IPS DF 6.9 (cell line): ENCODE data around the gene ZC3HAV1.
"Not testable (repeated sequence)": the region's sequence is repeated elsewhere in the genome, so short reads cannot be mapped to it uniquely, and the experiment has no call there.

Experiments used
- DNase-seq: peaks from one replicate; pipeline ENCODE4 v3.0.0-alpha.2; 2013; ENCODE audit warnings: low read depth, low spot score
- H3K27ac ChIP-seq: one replicate; pipeline ENCODE4 v1.5.1; 2013; ENCODE audit warnings: low read length, control low read depth
- H3K27me3 ChIP-seq: 2 replicates; pipeline ENCODE4 v1.6.1; 2013; ENCODE audit warnings: mild to moderate bottlenecking, low read length; ENCODE audit not compliant: control insufficient read depth, insufficient read depth
- H3K36me3 ChIP-seq: 2 replicates; pipeline ENCODE4 v1.6.1; 2013; ENCODE audit warnings: low read length; ENCODE audit not compliant: control insufficient read depth, insufficient read depth
- H3K4me1 ChIP-seq: 2 replicates; pipeline ENCODE4 v1.6.1; 2013; ENCODE audit warnings: low read length; ENCODE audit not compliant: control insufficient read depth, insufficient read depth
- H3K4me3 ChIP-seq: 2 replicates; pipeline ENCODE4 v1.5.1; 2013; ENCODE audit warnings: mild to moderate bottlenecking, low read length
- H3K9me3 ChIP-seq: 2 replicates; pipeline ENCODE4 v1.6.1; 2013; ENCODE audit warnings: low read length, inconsistent platforms; ENCODE audit not compliant: control insufficient read depth, insufficient read depth
- WGBS: extraction: QIAGEN DNeasy Blood & Tissue Kit; methylation state at CpG from one replicate; pipeline ENCODE4 v1.1.7; 2013; ENCODE audit warnings: mixed read lengths, missing lambda C conversion rate; ENCODE audit not compliant: insufficient read length, insufficient coverage; 5-methylcytosine and 5-hydroxymethylcytosine counted together

Gene ZC3HAV1

DNA sequence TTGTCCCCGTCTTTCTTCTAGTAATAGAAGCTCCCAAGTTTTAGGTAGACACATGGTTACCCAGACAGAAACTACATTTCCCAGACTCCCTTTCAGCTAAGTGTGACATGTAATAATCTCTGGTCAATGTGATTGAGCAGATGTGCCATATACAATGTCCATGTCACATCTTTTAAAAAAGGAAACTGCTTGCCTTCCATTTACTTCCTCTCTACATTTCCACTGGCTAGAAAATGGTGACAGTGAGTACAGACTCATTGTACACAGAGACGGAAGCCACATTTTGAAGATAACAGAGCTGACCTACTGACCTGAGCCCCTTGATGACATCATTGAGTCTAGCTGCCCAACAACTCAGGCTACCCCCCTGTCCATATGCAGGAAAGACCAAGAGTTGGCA lies 21.3 kb downstream of the ZC3HAV1 start:
- H3K27ac ChIP-seq = no peak overlapping the region
- H3K27me3 ChIP-seq = no peaks in the 10 kb centered on the region
- no peak for DNase-seq
- no peaks in the 10 kb centered on the region for H3K4me1 ChIP-seq
- peaks cover 9% of the 10 kb centered on the region; the same call in 1 of the 2 replicates for H3K36me3 ChIP-seq
- no peaks in the 10 kb centered on the region for H3K9me3 ChIP-seq
- H3K4me3 ChIP-seq = no peak overlapping the region
- no CpG with 5 or more reads among the region's 2 CpGs for WGBS

DNA sequence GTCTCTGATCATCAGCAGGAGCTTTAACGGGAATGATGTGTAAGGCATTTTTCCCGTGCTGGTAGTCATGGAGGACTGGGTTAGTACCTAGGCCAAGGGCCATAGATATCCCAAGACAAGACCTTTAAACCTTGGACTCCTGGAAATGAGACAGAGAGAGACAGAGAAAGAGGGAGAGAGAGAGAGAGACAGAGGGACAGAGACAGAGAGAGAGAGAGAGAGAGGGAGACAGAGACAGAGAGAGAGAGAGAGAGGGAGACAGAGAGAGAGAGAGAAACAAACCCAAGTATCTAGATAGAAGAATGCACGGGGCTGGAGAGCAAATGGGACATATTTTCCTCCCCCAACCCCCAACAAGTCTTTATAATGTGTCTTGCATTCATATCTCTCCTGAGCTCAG lies 22.3 kb downstream of the ZC3HAV1 start:
- Histone ChIP-seq H3K9me3 (no peaks in the 10 kb centered on the region), H3K27me3 (no peaks in the 10 kb centered on the region), H3K27ac (no peak overlapping the region), H3K36me3 (peaks cover 9% of the 10 kb centered on the region; the same call in 1 of the 2 replicates), H3K4me1 (no peaks in the 10 kb centered on the region), H3K4me3 (no peak overlapping the region)
- no CpG with 5 or more reads among the region's 3 CpGs for WGBS
- no peak for DNase-seq

DNA sequence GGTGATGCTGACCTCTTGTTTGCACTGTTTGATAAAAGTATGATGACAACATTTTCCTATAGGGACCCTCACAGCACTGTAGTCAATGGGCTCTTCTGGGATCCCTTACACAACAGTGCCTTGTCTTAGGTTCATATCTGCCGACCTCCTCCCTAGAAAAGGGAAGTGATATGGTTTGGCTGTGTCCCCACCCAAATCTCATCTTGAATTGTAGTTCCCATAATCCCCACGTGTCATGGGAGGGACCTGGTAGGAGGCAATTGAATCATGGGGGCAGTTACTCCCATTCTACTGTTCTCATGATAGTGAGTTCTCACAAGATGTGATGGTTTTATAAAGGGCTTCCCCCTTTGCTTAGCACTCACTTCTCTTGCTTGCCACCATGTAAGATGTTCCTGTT lies 23.1 kb downstream of the ZC3HAV1 start:
- Histone ChIP-seq H3K27ac (no peak overlapping the region), H3K4me1 (no peaks in the 10 kb centered on the region), H3K36me3 (peaks cover 9% of the 10 kb centered on the region; the same call in 1 of the 2 replicates), H3K27me3 (no peaks in the 10 kb centered on the region), H3K9me3 (no peaks in the 10 kb centered on the region), H3K4me3 (no peak overlapping the region)
- DNase-seq = no peak
- no CpG with 5 or more reads among the region's 2 CpGs for WGBS

DNA sequence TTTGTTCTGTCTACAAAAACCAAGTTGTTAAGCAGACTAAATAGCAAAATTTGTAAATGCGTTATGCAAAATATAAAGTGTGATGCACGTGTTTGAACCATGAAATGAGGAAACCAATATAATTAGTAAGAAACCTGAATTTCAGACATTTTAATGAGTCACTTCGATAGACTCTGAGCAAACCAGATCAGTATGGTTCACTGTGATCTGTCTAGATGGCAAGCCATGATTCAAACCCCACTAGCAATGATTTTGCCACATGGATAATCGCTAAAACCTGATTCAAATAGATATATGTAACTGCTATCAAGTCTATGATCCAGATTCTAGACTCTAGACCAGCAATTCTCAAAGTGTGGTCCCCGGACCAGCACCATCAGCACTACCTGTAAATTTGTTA lies 24.8 kb downstream of the ZC3HAV1 start:
- Histone ChIP-seq H3K4me1 (no peaks in the 10 kb centered on the region), H3K27me3 (no peaks in the 10 kb centered on the region), H3K36me3 (peaks cover 17% of the 10 kb centered on the region; the same call in 1 of the 2 replicates), H3K27ac (no peak overlapping the region), H3K4me3 (no peak overlapping the region), H3K9me3 (no peaks in the 10 kb centered on the region; the same call in 1 of the 2 replicates)
- WGBS = no CpG with 5 or more reads among the region's 5 CpGs
- DNase-seq = no peak

DNA sequence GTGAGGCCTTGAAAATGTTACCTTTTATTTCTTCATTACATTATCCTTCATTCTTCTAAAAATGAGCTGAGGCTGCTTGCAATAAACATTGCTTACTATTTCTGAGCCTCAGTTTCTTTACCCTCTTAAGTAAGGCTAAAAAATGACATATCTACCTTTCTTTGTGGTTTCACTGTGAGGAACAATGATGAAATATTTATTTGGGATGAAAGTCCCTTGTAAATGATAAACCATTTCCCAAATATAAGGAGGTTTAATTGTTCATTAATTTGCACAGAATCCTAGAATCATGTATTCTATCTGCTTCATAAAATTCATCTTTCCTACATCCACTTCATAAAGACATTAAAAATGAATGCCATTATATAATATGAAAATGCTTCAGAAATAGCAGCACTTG lies 27.9 kb downstream of the ZC3HAV1 start:
- H3K36me3 ChIP-seq = peaks cover 12% of the 10 kb centered on the region; the same call in 1 of the 2 replicates
- no peaks in the 10 kb centered on the region for H3K27me3 ChIP-seq
- no peak for DNase-seq
- no peak overlapping the region for H3K27ac ChIP-seq
- H3K4me3 ChIP-seq = no peak overlapping the region
- H3K4me1 ChIP-seq = no peaks in the 10 kb centered on the region
- H3K9me3 ChIP-seq = no peaks in the 10 kb centered on the region; the same call in 1 of the 2 replicates

DNA sequence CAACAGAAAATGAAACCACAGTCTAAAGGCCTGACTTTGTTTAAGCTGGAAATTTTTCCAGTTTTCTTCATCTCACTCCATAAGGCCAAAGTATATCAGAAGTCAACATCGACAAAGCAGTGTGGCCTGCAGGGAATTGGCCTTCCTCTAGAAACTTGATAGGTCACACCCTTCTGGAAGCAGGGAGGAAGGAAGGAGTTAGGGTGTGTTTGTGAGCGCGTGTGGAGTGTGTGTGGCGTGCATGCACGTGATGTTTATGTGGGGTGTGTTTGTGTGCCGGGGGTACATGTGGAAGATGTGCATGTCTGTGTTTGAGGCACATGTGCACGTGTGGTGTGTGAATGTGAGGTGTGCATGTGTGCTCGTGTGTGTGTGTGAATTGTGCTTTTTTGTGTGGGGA lies 28.6 kb downstream of the ZC3HAV1 start:
- H3K4me3 ChIP-seq = no peak overlapping the region
- no peak for DNase-seq
- WGBS = 100% methylated on average over 5 of the region's 8 CpGs
- H3K27me3 ChIP-seq = no peaks in the 10 kb centered on the region
- H3K9me3 ChIP-seq = no peaks in the 10 kb centered on the region; the same call in 1 of the 2 replicates
- H3K4me1 ChIP-seq = no peaks in the 10 kb centered on the region
- no peak overlapping the region for H3K27ac ChIP-seq
- H3K36me3 ChIP-seq = peaks cover 10% of the 10 kb centered on the region; the same call in 1 of the 2 replicates

DNA sequence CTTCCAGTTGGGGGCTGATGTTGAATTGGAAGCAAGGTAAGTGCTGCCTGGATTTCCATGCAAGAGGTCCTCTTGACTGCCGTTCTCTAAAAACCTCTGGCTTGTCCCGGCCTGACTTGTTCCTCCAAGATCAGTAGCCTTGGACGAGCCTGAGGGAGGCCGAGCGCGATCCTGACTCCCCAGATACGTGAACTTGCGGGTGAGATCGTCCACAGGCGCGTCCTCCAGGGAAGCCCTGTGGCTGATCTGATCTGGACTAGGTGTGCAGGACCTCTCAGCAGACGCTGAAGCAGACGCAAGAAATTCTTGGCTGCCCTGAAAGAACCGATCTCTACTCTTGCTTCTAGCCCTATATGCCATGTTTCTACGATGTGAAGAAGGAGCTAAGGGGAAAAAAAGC lies 29.7 kb downstream of the ZC3HAV1 start:
- no peaks in the 10 kb centered on the region; the same call in 1 of the 2 replicates for H3K9me3 ChIP-seq
- H3K27ac ChIP-seq = no peak overlapping the region
- no peaks in the 10 kb centered on the region for H3K4me1 ChIP-seq
- WGBS = no CpG with 5 or more reads among the region's 15 CpGs
- no peaks in the 10 kb centered on the region for H3K27me3 ChIP-seq
- peaks cover 10% of the 10 kb centered on the region; the same call in 1 of the 2 replicates for H3K36me3 ChIP-seq
- no peak overlapping the region for H3K4me3 ChIP-seq
- no peak for DNase-seq

DNA sequence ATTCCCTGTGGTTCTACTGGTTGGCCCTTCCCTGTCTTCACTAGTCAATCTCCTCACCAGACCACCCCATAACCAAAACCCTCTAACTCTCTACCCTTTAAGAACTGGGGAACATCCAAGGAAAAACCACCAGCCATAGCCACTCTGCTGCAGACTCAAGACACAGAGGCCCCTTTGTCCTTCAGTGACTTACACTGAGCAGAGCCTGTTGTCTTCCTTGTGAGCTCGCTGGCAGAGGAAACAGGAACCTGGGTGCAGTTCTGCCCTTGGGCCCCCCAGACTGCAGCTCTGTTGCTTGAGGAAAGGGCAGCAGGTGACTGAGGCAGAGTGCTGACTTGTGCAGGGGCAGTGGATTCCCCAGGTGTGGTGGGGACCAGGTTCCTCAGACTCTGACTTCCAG lies 30.6 kb downstream of the ZC3HAV1 start:
- WGBS = no CpG with 5 or more reads among the region's 1 CpG
- H3K27ac ChIP-seq = no peak overlapping the region
- H3K9me3 ChIP-seq = no peaks in the 10 kb centered on the region; the same call in 1 of the 2 replicates
- no peak overlapping the region for H3K4me3 ChIP-seq
- H3K27me3 ChIP-seq = no peaks in the 10 kb centered on the region
- no peaks in the 10 kb centered on the region for H3K4me1 ChIP-seq
- no peak for DNase-seq
- H3K36me3 ChIP-seq = peaks cover 10% of the 10 kb centered on the region; the same call in 1 of the 2 replicates

DNA sequence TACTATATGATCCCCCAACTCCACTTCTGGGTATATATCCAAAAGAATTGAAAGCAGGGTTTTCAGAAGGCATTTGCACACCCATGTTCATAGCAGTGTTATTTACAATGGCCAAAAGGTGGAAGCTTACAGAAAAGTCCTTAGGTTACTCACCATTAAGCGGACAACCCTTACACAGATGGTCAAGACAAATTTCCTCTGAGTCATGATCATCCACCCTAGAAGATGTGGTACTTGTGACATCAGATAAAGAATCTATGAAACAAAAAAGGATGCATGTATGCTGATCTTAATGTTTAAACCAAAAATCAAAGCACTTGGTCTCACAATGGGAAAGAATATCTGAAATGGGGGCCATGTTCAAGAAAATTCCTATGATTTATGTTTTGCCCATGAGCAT lies 31.1 kb downstream of the ZC3HAV1 start:
- Histone ChIP-seq H3K9me3 (no peaks in the 10 kb centered on the region; the same call in 1 of the 2 replicates), H3K36me3 (peaks cover 13% of the 10 kb centered on the region; the same call in 1 of the 2 replicates), H3K27ac (no peak overlapping the region), H3K4me3 (no peak overlapping the region), H3K27me3 (no peaks in the 10 kb centered on the region), H3K4me1 (no peaks in the 10 kb centered on the region)
- WGBS = no CpG with 5 or more reads among the region's 1 CpG
- DNase-seq = no peak

DNA sequence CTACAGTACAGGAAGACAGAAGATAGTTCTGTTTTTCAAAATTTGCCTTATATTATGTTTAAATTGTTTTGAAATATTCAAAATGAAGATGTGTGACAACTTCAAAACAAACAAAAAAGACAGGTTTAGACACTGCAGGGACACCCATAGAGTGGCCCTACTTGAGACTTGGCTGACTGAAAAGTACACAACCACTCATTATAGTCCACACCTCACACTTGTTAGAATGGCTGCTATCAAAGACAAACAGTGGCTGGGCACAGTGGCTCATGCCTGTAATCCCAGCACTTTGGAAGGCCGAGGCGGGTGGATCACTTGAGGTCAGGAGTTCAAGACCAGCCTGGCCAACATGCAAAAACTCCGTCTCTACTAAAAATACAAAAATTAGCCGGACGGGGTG lies 31.8 kb downstream of the ZC3HAV1 start:
- no CpG with 5 or more reads among the region's 5 CpGs for WGBS
- not testable (repeated sequence) for H3K27me3 ChIP-seq, DNase-seq, H3K9me3 ChIP-seq, H3K4me3 ChIP-seq, H3K4me1 ChIP-seq, H3K27ac ChIP-seq
- H3K36me3 ChIP-seq = peaks cover 13% of the 10 kb centered on the region; the same call in 1 of the 2 replicates
